Suprapubic skin (tissue), 4 donors: ENCODE measurements around the gene EMSY.

Experiments used
- CTCF ChIP-seq, 2 donors: fragments of 200-600 bp in 1 of 2; fragments of 450-650 bp in 1 of 2; sonication (generic) in 1 of 2; IDR thresholded peaks; one replicate each; pipeline ENCODE4 v1.5.1; 2016 to 2019; ENCODE audit warnings: antibody characterized with exemption in 2 of 2, mild to moderate bottlenecking in 1 of 2, moderate library complexity in 1 of 2
- POLR2A ChIP-seq, 2 donors: fragments of 450-650 bp; IDR thresholded peaks; one replicate each; pipeline ENCODE4 v1.6.1; 2017; ENCODE audit warnings: antibody characterized with exemption in 2 of 2, mild to moderate bottlenecking in 2 of 2, moderate library complexity in 2 of 2
- POLR2AphosphoS5 ChIP-seq, 3 donors: sonication (generic); formaldehyde crosslinking; IDR thresholded peaks; one replicate each; pipeline ENCODE4 v1.6.1; 2017; ENCODE audit warnings: antibody characterized with exemption in 3 of 3

GRCh38 chr11:76589964-76590950 is 145.4 kb downstream of the EMSY start:
- TF ChIP-seq CTCF (IDR thresholded peaks at IDR 0.05) (no peak), POLR2AphosphoS5 (IDR thresholded peaks at IDR 0.05) (no peak), POLR2A (IDR thresholded peaks at IDR 0.05) (no peak)
